CD4-positive, alpha-beta T cell treated with Interferon alpha-2 for 1 hour (primary cell): Measurements from ENCODE around the gene PMEPA1.

ENCODE experiments used
- DNase-seq, 2 donors: peaks; one replicate each; pipeline ENCODE4 v3.0.0-alpha.2; 2020 to 2022

Gene PMEPA1

DNA sequence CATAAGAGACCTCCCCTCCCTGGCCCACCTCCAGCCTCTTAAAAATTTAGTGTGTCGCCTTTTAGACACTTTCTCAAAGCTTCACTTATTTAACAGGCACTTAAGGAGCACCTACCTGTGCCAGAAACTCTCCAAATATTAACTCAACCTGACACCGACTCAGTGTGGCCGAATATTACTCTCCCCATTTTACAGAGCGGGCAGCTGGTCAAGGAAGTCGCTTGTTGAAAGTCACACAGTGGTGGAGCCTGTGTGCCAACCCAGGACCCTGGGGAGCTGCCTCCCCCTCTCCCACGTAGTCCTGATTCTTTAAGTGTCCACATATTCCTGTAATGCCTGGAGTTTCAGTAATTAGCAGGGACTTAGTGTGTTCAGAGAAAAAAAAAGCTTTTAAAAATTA, 1.0 kb upstream of the PMEPA1 start:
- no peak for DNase-seq

DNA sequence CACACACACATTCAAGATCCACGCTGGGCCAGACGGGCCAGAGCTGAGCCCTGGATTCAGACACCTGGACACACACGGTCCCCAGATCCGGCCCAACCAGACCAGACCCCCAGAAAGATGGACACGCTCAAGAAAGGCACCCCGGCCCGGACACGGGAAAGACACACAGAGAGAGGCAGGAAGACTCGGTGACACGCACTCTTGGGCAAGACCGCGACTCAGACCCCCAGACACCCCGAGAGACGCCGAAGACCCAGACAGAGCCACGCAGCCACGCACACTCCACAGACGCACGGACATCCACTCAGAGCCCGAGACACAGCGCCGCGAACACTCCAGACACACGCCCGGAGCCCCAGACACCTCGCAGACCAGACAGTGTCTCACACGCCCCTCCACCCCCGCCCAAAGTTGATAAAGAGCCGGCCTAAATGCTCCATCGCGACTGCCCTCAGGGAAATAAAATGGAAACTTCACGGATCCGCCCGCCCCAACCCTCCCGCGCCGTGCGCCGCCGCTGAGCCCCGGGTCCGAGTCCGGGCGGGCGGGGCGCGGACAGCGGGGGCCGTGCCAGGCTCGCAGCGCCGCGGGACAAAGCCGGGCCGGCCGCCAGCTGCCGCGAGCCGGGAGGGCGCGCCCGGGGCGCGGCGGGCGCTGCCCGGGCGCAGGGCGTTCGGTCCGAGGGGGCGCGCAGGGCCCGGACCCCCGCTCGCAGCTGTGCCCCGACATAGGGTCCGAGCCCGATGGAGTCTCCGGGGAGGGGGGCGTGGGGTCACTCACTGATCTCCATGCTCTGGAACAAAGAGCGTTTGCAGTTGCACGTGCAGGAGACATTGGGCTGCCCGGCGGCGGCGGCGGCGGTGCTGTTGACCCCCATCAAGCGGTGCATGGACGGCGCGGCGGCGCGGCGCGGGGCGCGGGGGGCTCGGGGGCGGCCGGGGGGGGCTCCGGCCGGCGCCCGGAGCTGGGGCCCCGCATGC, 831 bp downstream of the PMEPA1 start:
- peak; percentile 38 to 40 for DNase-seq

DNA sequence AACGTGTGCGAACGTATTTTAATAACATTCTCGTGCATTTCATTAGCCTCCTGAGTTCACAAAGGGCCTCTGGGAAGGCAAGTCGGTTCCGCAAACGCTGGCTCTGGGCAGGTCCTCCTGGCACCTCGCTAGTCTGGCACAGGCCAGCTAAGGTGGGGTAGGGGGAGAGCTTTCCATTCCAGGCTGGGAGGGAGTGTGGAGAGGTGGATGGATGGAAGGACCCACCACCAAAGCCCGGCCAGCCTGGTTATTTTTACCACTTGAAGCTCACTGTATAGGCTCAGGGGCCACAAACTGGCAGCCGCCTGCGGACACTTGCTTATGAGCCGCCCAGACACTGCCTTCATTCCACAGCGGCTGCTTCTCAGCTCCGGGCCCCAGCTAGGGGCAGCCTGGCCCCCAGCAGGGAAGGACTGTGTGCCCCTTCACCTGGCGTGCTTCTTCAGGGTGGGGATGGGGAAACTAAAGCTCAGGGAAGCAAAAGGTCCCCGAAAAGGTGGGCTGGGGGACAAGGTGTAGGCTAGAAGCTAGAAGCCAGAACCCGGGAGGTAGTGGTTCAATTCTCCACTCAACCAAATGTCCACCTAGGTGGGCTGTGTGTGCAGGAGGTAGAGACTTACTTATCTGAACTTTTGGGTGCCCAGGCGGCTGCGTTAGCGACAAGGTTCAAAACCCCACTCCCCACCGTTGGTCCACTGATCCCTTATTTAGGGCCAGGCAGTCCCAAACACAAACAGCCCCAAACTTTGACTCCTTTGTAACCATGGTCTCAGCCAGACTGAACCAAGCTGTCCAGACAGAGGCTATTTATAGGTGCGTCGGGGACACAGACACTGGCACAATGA, 1.7 kb downstream of the PMEPA1 start:
- no peak for DNase-seq

DNA sequence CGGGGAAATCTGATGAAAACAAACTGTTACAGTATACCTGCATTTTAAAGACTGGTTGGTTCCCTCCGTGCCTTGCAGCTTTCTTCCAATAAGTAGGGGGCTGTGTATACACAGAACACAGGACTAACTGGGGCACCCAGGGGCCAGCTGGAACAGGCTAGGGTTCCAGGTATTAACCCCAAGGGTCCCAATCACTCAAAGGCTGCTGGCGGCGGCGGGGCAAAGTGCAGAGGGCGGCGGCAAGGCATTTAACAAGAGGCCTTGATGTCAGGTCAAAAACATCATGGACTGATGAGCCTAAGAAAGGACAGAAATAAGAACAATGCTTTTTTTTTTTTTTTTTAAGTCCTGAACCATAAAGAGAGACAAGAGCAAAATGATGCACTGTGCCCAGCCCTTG, 2.5 kb downstream of the PMEPA1 start:
- no peak for DNase-seq

DNA sequence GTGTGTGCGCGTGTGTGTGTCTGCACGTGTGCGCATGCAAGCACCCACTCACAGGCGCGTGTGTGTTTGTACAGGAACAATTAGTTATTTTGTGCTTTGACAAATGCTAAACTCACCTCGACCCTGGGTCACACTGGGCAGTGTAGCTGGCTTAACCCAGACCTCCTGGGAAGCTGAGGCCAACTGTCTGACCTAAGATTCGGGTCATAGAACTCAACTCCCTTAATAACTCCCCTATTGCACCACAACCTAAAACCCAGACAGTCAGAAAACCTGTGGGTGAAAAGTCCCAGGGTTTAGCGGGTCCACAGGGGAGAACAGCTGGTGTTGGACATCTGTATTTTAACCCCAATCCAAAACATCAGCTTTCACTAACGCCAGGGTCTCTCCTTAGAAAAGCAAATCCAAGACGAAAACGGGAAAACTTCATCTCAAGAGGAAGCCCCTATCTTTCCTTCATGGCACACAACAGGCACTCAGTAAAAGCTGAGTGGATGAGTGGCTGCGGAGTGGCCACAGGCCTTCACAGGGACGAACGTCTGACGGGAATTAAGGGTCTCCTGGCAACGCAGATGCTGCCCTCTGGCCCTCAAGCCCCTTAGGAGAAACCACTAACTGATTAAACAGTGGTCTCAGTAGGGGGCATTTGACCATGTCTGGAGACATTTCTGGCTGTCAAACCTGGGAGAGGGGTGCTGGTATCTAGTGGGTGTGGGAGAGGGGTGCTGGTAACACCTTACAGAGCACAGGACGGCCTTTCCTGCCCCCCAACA, 4.5 kb downstream of the PMEPA1 start:
- DNase-seq: no peak

DNA sequence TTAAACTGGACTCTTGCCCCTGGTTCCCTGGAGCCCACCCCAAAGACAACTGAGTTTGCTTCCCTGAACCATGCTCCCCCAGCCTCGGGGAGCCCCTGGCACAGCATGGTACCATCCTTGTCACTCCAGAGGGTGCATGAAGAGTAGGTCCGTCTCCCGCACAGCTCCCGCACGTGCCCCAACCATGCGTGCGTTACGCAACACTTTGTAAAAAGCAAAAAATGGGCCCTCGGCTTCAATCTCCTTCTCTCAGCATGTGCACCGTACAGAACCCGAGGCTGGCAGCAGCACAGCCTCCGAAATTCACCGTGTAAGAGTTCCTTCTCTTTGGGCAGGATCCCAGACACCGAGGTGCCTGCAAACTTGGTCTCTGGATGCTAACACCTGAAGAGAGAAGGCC, 5.6 kb downstream of the PMEPA1 start:
- no peak for DNase-seq

DNA sequence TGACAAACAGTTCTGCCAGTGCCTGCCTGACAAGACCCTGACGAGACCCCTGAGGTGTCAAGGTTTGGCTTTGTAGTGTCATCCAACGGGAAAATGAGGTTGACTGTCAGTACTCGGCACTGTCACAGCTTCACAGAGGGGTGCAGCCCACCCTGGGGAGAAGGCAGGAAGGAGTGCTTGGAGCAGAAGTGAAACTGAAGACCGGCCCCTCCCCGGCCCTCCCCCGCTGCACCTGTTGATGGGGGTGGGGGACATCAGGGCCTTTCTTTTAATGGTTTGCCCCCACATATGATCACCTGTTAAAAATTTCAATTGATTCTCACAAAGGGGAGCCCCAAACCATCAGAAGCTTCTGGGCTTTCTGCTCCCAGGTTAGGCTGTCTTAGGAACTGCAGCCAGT, 6.8 kb downstream of the PMEPA1 start:
- DNase-seq: peak in 1 of 2 donors; percentile 64

DNA sequence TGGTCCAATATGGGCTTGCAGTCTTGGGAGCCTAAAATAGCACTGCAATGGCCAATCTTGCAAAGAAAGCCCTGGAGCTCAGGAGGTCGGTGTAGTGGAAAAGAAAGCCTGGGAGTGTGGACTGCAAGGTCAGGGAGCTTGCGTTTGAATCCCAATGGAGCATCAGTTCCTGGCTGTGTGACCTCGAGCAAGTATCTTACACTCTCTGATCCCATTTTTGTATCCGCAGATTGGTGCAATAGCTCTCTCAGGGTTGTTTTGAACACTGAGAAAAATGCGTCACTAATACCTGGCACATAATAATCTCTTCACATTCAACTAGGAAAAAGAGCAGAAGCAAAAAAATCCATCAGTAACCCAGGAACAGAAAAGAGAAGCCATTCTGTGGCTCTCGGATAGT, 7.3 kb downstream of the PMEPA1 start:
- DNase-seq: no peak

DNA sequence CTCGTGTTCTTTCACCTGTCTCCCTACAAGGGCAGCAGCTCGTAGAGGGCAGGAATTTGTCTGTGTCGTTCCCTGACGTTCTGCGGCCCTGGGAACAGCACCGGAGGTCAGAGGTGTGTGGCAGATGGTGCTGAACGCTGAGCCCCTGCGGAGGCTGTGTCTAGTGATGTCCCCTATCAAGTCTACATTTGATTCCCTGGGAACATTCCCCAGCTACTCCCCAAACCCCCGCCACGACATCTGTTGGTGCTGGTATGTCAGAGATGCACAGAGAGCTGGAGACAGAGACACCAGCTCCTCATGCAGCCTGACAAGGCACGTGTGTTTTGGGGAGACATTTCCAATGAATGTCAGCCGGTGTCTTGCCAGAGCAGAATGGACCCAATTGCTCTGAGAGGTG, 7.7 kb downstream of the PMEPA1 start:
- no peak for DNase-seq

DNA sequence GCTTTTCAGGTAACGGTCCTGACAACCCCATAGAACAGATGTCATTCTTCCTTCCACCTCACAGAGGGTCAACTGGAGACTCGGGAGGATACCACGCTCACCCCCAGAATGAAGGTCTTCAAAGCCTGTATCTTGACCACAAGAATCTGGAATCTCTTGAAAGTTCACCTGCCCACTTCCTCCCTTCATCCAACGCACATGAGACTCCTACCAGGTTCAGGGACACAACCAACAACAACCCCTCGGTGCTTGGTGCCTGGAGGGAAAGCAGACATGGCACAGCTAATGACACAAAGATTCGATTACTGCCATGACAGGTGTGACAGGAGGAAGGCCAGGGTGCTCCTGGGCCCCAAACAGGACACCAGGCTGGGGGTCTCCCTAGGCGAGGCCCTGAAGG, 8.2 kb downstream of the PMEPA1 start:
- no peak for DNase-seq

DNA sequence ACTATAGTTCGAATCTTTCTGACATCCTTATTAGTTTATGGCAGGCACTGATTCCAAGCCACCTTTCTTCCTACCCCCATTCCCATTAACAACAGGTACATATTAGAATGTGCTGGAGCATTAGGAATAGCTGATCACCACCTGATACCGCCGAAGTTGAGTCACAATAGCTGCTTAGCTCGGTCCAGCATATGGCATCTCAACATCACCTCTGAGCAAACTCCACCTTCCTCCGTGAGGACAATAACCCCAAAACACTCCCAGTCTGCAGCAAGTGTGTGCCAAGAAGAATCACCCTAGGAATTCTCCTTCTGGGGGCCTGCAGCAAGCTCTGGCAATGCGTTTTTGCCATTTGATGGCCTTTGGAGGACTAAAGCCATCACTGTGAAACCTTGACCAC, 8.7 kb downstream of the PMEPA1 start:
- no peak for DNase-seq

DNA sequence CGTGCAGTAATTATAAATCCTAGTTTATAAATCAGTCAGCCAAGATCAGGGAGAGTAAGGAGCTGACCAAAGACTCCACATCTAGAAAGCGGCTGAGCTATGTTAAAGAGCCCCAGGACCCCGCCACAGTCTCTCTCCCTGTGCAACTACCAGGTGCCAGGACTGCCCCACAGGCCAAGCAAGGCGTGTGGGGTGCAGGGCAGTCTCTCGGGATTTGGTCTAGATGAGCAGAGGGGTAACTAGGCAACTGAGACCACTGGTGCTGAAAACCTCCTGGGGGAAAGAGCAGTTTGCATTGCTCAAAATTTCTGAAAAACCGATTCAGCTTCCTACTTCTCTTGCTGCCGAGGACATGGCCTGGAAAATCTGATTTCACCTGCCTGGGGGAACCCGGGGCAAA, 10.4 kb downstream of the PMEPA1 start:
- peak in 1 of 2 donors; percentile 30 for DNase-seq

DNA sequence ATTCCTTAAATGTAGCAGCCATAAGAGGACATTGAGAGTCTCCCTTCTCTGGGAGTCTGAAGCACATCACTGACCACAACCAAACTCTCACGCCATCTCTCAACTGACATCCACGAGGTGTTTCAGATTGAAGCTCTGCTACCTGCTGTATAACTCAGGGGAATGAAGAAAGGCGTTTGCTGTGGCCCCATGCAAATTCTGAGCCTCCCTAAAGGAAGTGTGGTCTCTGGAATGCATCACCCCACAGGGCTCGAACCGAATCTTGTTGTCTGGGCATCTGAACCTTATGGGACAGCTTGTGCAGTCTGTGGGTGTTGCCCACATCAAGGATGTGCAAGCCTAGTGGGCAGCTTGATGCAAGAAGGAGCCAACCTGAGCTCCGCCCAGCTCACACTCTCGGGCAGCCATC, 10.9 kb downstream of the PMEPA1 start:
- no peak for DNase-seq

DNA sequence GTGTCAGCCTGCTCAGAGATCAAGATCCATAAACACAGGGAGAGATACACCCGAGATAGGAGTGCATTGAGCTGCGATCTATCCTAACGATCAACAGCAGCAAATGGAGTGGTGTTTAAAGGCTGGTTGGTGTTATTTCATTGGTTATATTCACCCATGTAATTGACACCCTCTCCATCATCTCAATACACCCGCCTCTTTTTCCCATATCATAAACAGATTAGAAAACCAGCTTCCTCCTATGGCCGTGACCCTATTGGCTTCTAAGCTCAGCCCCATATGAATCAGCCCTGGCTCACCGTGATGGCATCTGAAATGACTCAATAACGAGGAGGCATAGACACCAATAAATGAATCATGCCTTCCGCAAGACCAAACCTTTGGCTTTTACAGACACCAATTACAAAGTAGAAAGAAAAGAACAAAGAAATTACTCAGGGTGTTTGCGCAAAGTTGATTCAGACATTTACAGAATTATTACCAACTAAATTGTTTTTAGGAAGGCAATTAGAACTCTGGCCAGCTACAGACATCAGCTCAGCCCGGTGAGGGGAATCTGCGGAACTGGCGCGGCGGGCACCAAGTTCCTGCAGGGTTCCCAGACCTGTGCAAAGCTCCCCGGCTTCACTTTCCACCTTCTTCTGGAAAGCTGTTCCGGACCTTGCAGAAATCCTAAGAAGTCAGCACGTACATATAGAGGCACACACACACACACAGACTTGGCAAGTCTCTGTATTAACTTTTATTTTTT, 11.5 kb downstream of the PMEPA1 start:
- no peak for DNase-seq

DNA sequence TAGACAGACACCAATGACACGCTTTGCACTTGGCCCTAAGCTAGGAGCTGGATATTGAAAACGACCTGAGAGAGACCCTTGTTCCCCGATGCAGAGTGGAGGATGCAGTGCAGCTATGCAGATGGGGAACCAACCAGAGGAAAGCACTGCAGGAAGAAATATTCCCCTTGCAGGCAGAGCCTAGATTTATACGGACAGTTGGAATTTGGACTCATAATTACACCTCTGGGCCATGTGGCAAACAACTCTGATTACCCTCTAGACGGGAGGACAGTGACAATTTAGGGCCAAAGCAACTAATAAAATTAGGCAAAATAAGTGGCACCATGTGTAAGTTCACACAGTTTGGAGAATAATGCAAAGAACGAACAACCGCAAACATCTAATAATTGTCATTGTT, 12.3 kb downstream of the PMEPA1 start:
- no peak for DNase-seq

DNA sequence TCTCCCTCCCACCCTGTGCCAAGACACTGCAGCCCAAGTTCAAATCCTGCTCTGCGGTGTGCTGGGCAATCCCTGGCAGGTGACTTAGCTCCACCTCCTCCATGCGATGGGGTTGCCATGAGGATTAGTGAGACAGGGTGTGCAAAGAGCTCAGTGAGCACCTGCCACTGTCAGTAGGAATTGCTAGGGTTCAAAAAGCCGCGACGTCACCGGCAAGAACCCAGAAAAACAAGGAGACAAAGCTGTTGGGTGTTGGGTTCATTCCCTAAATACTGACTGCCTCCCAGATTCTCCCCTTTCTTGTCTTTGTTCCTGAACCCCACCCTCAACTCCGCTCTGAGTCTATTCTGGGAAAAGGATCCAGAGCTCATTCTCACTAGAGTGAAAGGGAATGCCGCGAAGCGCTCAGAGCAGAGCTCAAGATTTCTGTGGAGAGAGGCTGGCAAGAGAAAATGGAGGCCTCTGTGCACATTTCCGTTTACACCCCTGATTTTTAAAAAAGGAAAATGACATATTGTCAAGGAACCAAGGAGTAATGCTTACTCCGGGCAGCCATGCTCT, 13.3 kb downstream of the PMEPA1 start:
- DNase-seq: no peak

DNA sequence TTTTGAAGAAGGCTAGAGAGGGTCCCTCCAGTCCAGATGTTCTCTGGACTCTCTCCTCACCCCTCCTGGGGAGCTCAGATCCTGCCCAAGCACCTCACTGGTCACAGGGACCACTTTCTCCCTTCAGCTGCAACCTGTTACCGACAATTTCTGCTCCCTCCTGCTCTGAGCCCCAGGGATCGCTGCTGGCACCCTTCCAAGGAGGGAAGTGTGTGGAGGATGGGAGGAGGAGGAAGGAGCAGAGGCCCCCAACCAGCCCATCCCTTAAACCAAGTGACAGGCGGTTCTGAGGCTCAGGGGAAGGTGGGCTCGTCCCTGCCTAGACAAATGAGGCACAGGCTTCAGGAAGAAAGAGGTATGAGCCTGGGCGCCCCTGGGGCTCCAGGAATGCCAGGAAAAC, 13.9 kb downstream of the PMEPA1 start:
- DNase-seq: no peak

DNA sequence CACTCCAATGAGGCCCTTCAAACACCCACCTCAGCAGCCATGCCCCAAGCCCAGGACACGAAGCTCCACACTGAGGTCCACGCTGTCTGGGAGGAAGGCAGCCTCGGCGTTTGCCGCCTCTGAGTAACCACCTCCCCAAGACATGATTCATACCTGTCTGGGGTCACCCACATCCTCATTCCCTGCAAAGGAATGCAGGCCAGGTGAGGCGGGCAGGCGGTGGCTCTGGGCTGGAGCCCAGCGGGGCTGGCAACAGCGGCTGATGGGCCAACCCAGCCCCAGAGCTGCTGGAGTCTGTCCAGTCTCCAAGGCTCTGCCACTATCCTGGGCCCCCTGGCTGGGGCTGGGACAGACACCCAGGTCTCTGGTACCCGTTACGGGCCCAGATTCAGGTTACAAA, 14.8 kb downstream of the PMEPA1 start:
- no peak for DNase-seq

DNA sequence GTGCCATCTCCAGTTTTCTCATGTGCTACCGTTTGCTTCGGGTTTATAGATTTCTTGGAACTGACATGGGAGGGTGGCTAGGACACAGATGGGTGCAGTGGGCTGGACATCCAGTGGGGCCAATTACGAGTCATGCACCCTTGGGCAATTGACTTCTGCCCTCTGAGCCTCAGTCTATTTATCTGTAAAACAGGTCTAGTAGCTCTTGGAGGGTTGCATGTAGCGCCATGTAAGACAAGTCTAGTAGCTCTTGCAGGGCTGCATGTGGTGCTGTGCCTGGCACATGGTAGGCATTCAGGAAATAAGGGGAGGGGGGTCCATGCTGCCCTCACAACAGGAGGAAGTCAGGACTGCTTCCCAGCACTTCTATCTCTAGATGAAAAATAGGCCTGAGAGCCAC, 15.3 kb downstream of the PMEPA1 start:
- DNase-seq: no peak

DNA sequence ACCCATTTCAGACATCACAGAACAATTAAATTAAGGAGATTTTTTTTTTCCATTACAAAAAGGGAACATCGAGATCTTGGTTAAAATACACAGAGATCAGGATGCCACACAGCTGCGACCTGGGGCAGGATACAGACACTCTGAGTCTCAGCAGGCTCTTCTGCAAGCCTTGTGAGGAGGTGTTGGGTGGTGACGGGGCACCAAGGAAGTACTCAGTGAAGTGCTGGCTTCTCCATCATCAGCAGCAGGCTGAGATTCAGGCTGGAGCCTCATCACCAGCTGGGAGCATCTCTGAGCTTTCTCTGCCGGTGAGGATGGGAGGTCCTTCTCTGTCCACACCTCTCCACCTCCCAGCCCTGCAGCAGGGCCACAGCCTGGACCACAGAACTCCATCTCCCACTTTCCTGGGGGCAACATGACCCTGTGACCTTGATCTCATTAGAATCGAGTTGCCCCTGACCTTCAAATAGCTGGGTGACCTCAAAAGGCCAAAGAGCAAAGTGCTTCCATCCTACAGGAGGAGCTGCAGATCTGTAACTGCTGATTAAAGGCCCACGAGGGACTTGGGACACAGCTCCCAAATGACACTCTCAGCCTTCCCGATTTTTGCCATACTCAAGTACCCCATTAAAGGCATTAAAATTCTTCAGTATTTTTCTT, 16.0 kb downstream of the PMEPA1 start:
- no peak for DNase-seq

DNA sequence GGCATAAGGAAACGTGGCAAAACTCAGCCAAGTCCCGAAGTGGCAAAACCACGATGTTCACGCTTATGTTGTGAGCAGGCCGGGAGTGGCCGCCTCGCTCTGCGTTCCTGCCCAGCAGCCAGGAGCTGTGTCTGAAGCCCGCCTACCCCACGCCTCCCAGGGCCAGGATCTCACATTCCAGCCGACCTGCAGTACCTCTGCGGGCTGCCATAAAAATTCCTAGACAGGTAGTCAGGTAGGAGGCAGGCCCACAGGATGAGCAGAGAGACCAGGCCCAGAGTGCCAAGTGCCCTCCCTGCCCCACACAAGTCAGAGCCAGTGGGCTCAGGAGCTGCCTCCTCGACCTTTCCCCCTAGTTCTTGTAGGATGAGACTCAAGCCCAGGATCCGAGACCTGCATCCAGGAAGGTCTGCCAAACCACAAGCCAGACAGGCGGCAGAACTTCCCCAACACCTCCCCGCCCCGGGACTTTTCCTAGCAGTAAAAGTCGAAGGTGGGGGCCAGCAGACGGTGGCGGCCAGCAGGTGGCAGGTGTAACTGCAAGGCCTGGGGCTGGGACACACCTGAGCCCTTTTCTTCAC, 16.7 kb downstream of the PMEPA1 start:
- DNase-seq: no peak
